Gastrocnemius medialis (tissue), 4 donors: ENCODE data around the gene METRNL. TPM values are rescaled to one million over a fixed set of nuclear protein-coding genes. Genes with fewer than 3 reads are reported as not detected.

ENCODE experiments used
- ATAC-seq, 2 donors: fragments of 150-250 bp; one replicate each; pipeline ENCODE4 v1.9.1; 2016
- DNase-seq, 2 donors: peaks; one replicate each; pipeline ENCODE4 v3.0.0-alpha.2; 2019
- H3K27ac ChIP-seq, 4 donors: fragments of 200-600 bp; sonication (generic); 1 replicate in 1 of 4; 2 replicates in 3 of 4; pipeline ENCODE4 v1.5.1; 2016 to 2018; ENCODE audit warnings: mild to moderate bottlenecking in 2 of 4, moderate library complexity in 1 of 4
- H3K27me3 ChIP-seq, 3 donors: fragments of 200-600 bp; sonication (generic) in 2 of 3; 1 replicate in 1 of 3; 2 replicates in 2 of 3; pipeline versions ENCODE4 v1.5.1 to v1.6.0; 2016 to 2019; ENCODE audit warnings: mild to moderate bottlenecking in 1 of 3, moderate library complexity in 1 of 3
- H3K36me3 ChIP-seq, 2 donors: fragments of 200-600 bp; sonication (generic) in 1 of 2; one replicate each; pipeline ENCODE4 v1.5.1; 2017 to 2018
- H3K4me1 ChIP-seq, 2 donors: fragments of 200-600 bp; sonication (generic) in 1 of 2; one replicate each; pipeline ENCODE4 v1.5.1; 2016 to 2017; ENCODE audit warnings: mild to moderate bottlenecking in 2 of 2
- H3K4me3 ChIP-seq, 4 donors: fragments of 200-600 bp; sonication (generic) in 3 of 4; 1 replicate in 1 of 4; 2 replicates in 3 of 4; pipeline ENCODE4 v1.5.1; 2016 to 2019; ENCODE audit warnings: mild to moderate bottlenecking in 2 of 4
- H3K9me3 ChIP-seq, 3 donors: fragments of 200-600 bp; sonication (generic) in 2 of 3; 1 replicate in 1 of 3; 2 replicates in 2 of 3; pipeline ENCODE4 v1.5.1; 2016 to 2019
- CTCF ChIP-seq, 5 experiments: fragments of 450-650 bp in 3 of 5; fragments of 200-600 bp in 2 of 5; sonication (generic) in 2 of 5; IDR thresholded peaks in 4 of 5; conservative IDR thresholded peaks in 1 of 5; 1 replicate in 4 of 5; 2 replicates in 1 of 5; pipeline ENCODE4 v1.5.1; 2016 to 2019; ENCODE audit warnings: antibody characterized with exemption in 5 of 5, mild to moderate bottlenecking in 3 of 5, moderate library complexity in 3 of 5
- POLR2A ChIP-seq, 2 donors: fragments of 450-650 bp; IDR thresholded peaks; one replicate each; pipeline ENCODE4 v1.6.1; 2017; ENCODE audit warnings: antibody characterized with exemption in 2 of 2, mild to moderate bottlenecking in 2 of 2, moderate library complexity in 2 of 2
- in situ Hi-C, 4 donors: fragments of 200-750 bp; cut with MboI; loops; one replicate each; pipeline versions ENCODE4 v1.15.0 to v1.8.0; 2017; ENCODE audit warnings: low sequenced_read_pairs in 4 of 4
- intact Hi-C: fragments of 100-400 bp; cut with DNase I; formaldehyde crosslinking; loops from one replicate; pipeline ENCODE4 v1.15.1; 2023; ENCODE audit warnings: low total_unique reads
- total RNA-seq, 4 donors: library from RNA; depleted of rRNA; stranded (reverse); fragments of >200 nt; gene quantifications; one replicate each; pipeline versions ENCODE4 v1.1.0 to v1.2.3, GENCODE V29; 2016

The METRNL gene
- total RNA-seq, 4 donors from 2014 or later = 6.6 to 19.7 (median 11.1) TPM

GRCh38 chr17:83094291-83094690 is 14.9 kb downstream of the METRNL start:
- Histone ChIP-seq H3K4me3 (no peak overlapping the region), H3K4me1 (peaks cover 0 to 36% of the 10 kb centered on the region in 2 donors), H3K27me3 (peaks cover 13 to 23% (median 21%) of the 10 kb centered on the region in 3 donors), H3K9me3 (no peaks in the 10 kb centered on the region), H3K27ac (no peak overlapping the region), H3K36me3 (no peaks in the 10 kb centered on the region)
- intact Hi-C loops = no loop called here
- in situ Hi-C loops = no loop called here
- DNase-seq (no peak), ATAC-seq (no peak)
- TF ChIP-seq CTCF (IDR thresholded peaks at IDR 0.05 in 4 of 5, conservative IDR thresholded peaks at IDR 0.05 in 1 of 5) = no peak
- no peak for TF ChIP-seq POLR2A (IDR thresholded peaks at IDR 0.05)

- in situ Hi-C loops = no loop called here
- Histone ChIP-seq H3K36me3 (no peaks in the 10 kb centered on the region), H3K27me3 (peaks cover 20 to 30% (median 29%) of the 10 kb centered on the region in 3 donors), H3K4me1 (peaks cover 6 to 43% of the 10 kb centered on the region in 2 donors), H3K4me3 (no peak overlapping the region), H3K27ac (no peak overlapping the region), H3K9me3 (no peaks in the 10 kb centered on the region)
- no peak for DNase-seq
- intact Hi-C loops = no loop called here
- no peak for TF ChIP-seq CTCF (IDR thresholded peaks at IDR 0.05 in 4 of 5, conservative IDR thresholded peaks at IDR 0.05 in 1 of 5)
- TF ChIP-seq POLR2A (IDR thresholded peaks at IDR 0.05) = no peak
- no peak for ATAC-seq
Measured at GRCh38 chr17:83095016-83095415, 15.6 kb downstream of the METRNL start.

GRCh38 chr17:83096401-83097224 is 17.2 kb downstream of the METRNL start:
- Histone ChIP-seq H3K4me1 (peaks cover 13 to 46% of the 10 kb centered on the region in 2 donors), H3K9me3 (no peaks in the 10 kb centered on the region), H3K36me3 (no peaks in the 10 kb centered on the region), H3K27me3 (peaks cover 23 to 43% (median 41%) of the 10 kb centered on the region in 3 donors), H3K4me3 (no peak overlapping the region), H3K27ac (no peak overlapping the region)
- intact Hi-C loops = no loop called here
- in situ Hi-C loops = no loop called here
- TF ChIP-seq POLR2A (IDR thresholded peaks at IDR 0.05) (no peak), CTCF (IDR thresholded peaks at IDR 0.05 in 4 of 5, conservative IDR thresholded peaks at IDR 0.05 in 1 of 5) (no peak)
- ATAC-seq (peak; percentile 46 to 54), DNase-seq (peak; percentile 49 to 69)

- no peaks in the 10 kb centered on the region for H3K9me3 ChIP-seq
- H3K36me3 ChIP-seq = no peaks in the 10 kb centered on the region
- H3K4me1 ChIP-seq = peaks cover 13 to 46% of the 10 kb centered on the region in 2 donors
- no peak overlapping the region for H3K4me3 ChIP-seq
- DNase-seq (no peak), ATAC-seq (no peak)
- H3K27ac ChIP-seq = no peak overlapping the region
- intact Hi-C loops = no loop called here
- in situ Hi-C loops = no loop called here
- peaks cover 23 to 46% (median 45%) of the 10 kb centered on the region in 3 donors for H3K27me3 ChIP-seq
- TF ChIP-seq POLR2A (IDR thresholded peaks at IDR 0.05) = no peak
Measured at GRCh38 chr17:83097831-83098230, 18.4 kb downstream of the METRNL start.

GRCh38 chr17:83098241-83099085 is 19.1 kb downstream of the METRNL start:
- Histone ChIP-seq H3K36me3 (no peaks in the 10 kb centered on the region), H3K27me3 (peaks cover 23 to 48% (median 46%) of the 10 kb centered on the region in 3 donors), H3K27ac (no peak overlapping the region), H3K4me1 (peaks cover 13 to 46% of the 10 kb centered on the region in 2 donors), H3K4me3 (no peak overlapping the region), H3K9me3 (no peaks in the 10 kb centered on the region)
- DNase-seq = no peak
- TF ChIP-seq CTCF (IDR thresholded peaks at IDR 0.05 in 4 of 5, conservative IDR thresholded peaks at IDR 0.05 in 1 of 5) = no peak
- TF ChIP-seq POLR2A (IDR thresholded peaks at IDR 0.05) = no peak
- intact Hi-C loops (no loop called here), in situ Hi-C loops (no loop called here)
- ATAC-seq = no peak
